A673 (cell line): ENCODE data around the gene A4GALT.

Experiments
- EZH2 ChIP-seq: fragments of 200-600 bp; sonication (generic); IDR thresholded peaks from 2 replicates; pipeline ENCODE4 v1.6.1; 2017; ENCODE audit warnings: borderline replicate concordance, low read depth, mild to moderate bottlenecking, mixed read lengths, antibody characterized with exemption, low read length; ENCODE audit not compliant: poor library complexity, severe bottlenecking
- TF ChIP-seq, protein P1 (sequence below): fragments of 300-800, 200-600 bp; sonication (generic); conservative IDR thresholded peaks from 2 replicates; pipeline ENCODE4 v1.5.1; 2017; ENCODE audit warnings: low read depth, mild to moderate bottlenecking, antibody characterized with exemption, low read length, moderate library complexity, mixed read lengths

DNA sequence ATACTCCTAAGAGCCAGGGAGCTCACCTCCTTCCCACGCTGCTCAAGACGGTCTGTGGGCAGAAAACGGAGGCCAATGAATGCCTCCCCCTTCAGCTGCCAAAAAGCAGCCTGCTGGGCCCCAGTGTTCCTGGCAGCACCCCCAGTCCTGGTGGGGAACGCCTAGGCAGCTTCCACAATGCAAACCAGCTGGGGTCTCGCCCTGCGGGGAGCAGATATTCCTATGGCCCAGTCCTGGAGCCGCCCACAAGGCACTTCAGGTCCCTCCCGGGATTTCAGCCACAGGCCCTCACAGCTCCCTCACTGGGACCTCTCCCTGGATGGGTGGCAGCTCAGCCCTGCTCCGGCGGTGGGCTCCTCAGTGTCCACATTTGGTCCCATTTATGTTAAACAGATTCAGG lies 29.2 kb downstream of the A4GALT start:
- TF ChIP-seq, protein P1, sequence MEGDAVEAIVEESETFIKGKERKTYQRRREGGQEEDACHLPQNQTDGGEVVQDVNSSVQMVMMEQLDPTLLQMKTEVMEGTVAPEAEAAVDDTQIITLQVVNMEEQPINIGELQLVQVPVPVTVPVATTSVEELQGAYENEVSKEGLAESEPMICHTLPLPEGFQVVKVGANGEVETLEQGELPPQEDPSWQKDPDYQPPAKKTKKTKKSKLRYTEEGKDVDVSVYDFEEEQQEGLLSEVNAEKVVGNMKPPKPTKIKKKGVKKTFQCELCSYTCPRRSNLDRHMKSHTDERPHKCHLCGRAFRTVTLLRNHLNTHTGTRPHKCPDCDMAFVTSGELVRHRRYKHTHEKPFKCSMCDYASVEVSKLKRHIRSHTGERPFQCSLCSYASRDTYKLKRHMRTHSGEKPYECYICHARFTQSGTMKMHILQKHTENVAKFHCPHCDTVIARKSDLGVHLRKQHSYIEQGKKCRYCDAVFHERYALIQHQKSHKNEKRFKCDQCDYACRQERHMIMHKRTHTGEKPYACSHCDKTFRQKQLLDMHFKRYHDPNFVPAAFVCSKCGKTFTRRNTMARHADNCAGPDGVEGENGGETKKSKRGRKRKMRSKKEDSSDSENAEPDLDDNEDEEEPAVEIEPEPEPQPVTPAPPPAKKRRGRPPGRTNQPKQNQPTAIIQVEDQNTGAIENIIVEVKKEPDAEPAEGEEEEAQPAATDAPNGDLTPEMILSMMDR: no peak
- TF ChIP-seq EZH2: no peak
